SH-SY5Y (cell line): ENCODE measurements around the gene PAQR5.

Experiments used
- GATA2 ChIP-seq: IDR thresholded peaks from 2 replicates; pipeline ENCODE4 v1.6.1; 2011; ENCODE audit warnings: mild to moderate bottlenecking, low read depth, low read length
- GATA3 ChIP-seq: IDR thresholded peaks from 2 replicates; pipeline ENCODE4 v1.6.1; 2011; ENCODE audit warnings: low read depth, mild to moderate bottlenecking, low read length, moderate library complexity

DNA sequence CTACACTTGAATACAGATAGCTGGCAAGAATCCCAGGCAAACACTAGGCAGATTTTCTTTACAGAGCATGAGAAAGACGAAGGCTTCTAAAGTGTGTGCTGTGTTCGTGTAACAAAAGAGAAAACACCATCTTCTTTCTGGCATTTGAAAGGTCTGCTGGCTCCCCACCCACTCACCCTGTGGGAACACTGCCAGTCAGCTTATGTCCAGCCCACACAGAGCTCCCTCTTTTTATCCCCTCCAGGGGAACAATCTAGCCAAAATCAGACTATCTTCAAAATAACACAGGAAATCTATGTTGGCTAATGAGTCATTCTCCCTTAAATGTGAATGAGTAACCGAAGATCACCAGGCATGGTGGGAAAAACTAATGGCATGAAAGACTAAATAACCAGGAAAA, 45.6 kb upstream of the PAQR5 start:
- TF ChIP-seq GATA2 (no peak), GATA3 (no peak)
